Epithelial cell of esophagus (primary cell): Measurements from ENCODE around the gene MEG3.

ENCODE experiments used
- DNase-seq: peaks from one replicate; pipeline ENCODE4 v3.0.0; 2010; ENCODE audit warnings: low read depth
- H3K4me3 ChIP-seq: 2 replicates; pipeline ENCODE4 v1.5.1; 2011; ENCODE audit warnings: mild to moderate bottlenecking, low read length, control low read depth
- TF ChIP-seq, protein P1 (sequence below): IDR thresholded peaks from 2 replicates; pipeline ENCODE4 v1.5.1; 2011; ENCODE audit warnings: low read depth, mild to moderate bottlenecking, low read length, control low read depth, inconsistent platforms; ENCODE audit not compliant: insufficient read depth; ENCODE audit errors: missing control alignments

The MEG3 gene

DNA sequence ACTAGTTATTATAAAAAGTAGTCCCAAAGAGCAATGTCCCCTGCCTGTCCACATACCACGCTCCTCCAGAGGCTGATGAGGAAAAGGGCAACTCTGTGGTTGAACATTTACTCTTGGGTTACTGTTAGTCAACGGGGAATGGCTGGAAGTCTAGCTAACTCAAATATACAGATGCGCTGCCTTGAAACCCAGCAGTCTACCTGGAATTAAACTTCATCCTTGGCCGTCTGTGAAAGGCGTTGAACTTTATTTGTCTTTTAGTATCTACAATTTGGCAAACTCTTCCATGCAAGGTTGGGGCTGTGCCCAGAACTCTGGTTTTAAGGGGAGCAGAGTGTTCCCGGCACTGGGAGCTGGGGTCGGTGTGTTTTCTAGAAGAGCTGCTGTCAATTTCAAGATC, 3.9 kb upstream of the MEG3 start:
- H3K4me3 ChIP-seq, result no peak overlapping the region
- TF ChIP-seq, protein P1, sequence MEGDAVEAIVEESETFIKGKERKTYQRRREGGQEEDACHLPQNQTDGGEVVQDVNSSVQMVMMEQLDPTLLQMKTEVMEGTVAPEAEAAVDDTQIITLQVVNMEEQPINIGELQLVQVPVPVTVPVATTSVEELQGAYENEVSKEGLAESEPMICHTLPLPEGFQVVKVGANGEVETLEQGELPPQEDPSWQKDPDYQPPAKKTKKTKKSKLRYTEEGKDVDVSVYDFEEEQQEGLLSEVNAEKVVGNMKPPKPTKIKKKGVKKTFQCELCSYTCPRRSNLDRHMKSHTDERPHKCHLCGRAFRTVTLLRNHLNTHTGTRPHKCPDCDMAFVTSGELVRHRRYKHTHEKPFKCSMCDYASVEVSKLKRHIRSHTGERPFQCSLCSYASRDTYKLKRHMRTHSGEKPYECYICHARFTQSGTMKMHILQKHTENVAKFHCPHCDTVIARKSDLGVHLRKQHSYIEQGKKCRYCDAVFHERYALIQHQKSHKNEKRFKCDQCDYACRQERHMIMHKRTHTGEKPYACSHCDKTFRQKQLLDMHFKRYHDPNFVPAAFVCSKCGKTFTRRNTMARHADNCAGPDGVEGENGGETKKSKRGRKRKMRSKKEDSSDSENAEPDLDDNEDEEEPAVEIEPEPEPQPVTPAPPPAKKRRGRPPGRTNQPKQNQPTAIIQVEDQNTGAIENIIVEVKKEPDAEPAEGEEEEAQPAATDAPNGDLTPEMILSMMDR, result no peak
- DNase-seq, result no peak

DNA sequence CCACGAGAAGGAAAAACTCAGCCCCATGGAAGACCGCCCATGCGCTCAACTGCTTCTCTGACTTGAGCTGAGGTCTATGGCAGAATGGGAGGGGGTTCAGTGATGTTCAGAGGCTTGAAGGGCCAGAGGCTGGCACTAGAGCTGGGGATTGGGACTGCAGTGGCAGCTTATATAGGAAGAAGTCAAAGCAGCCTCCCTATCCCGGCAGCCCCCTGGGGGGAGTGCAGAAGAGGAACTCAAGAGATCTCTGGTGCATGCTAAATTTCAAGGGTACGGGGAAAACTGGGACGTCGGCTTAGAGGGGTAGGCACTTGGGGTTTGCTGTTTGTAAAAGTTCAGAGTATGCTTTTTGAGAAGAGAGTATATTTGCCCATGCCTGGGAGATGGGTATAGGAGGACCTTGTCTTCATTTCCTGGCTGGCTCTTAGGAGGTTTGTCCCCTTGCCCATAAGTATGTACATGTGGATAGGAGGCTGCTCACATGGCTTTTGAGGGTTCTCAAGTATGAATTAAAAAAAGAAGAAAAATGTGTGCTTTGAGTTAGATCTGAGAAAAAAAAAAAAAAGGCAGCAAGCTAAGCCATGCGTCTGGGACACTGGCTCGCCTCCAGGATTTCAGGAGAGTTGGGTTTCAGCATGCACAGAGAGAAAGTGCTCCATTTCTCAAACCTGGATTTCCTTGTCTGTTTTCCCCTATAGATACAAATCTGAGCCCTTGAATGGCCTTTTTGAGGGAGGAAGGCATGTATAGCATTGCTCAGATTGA, 3.2 kb upstream of the MEG3 start:
- no peak overlapping the region for H3K4me3 ChIP-seq
- TF ChIP-seq, protein P1, result no peak
- no peak for DNase-seq

DNA sequence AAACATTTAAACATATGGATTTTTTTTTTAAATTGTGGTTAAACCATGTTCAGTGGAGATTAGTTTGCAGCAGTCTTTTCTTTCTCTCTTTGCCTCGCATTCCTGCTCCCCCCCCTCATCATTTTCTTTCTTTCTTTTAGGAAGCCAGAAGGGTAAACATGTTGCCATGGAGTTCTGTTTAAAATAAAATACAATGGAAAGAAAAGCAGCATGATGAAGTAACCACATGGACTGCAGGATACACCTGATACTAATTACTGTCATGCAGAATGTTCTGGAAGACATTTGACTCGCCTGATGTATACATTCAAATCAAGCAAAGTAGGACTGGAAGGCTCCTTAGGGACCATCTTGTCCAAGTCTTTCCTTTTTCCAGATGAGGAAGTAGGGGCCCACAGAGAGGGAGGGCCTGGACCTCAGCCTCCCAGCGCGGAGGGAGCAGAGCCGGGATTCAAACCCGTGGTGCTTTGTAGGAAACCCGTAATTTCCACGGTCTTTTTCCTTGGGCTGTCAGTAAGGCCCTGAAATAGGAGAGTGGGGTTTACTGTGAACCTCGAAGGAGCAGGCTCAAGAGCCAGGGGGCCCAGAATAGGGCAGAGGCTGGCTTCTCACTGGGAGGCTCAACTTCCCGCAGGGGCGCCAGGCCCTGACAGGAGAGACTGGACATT, 2.4 kb upstream of the MEG3 start:
- H3K4me3 ChIP-seq, result no peak overlapping the region
- DNase-seq, result no peak
- TF ChIP-seq, protein P1, result no peak

DNA sequence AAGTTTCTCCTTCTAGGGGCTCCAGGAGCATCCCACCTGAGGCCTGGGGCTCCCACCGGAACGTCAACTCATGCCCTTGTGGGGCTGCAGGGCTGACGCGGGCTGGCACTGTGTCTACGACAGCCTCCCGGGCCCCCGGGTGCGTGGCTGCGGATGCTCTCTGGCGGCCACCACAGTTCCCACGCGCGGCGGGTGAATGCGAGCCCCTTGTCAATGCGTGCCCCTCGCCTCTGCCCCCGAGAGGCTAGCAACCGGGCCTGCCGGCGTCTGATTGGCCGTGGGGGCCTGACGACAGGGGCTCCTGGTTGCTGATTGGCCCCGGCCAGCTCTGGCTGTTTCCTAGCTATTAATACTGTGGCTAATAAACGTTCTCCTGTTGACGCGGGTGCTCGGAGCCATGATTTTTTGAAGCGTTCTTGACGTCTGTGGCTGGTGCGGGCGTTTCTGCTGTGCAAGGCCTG, 1.8 kb upstream of the MEG3 start:
- DNase-seq, result peak; percentile 10
- no peak overlapping the region for H3K4me3 ChIP-seq
- TF ChIP-seq, protein P1, result no peak

DNA sequence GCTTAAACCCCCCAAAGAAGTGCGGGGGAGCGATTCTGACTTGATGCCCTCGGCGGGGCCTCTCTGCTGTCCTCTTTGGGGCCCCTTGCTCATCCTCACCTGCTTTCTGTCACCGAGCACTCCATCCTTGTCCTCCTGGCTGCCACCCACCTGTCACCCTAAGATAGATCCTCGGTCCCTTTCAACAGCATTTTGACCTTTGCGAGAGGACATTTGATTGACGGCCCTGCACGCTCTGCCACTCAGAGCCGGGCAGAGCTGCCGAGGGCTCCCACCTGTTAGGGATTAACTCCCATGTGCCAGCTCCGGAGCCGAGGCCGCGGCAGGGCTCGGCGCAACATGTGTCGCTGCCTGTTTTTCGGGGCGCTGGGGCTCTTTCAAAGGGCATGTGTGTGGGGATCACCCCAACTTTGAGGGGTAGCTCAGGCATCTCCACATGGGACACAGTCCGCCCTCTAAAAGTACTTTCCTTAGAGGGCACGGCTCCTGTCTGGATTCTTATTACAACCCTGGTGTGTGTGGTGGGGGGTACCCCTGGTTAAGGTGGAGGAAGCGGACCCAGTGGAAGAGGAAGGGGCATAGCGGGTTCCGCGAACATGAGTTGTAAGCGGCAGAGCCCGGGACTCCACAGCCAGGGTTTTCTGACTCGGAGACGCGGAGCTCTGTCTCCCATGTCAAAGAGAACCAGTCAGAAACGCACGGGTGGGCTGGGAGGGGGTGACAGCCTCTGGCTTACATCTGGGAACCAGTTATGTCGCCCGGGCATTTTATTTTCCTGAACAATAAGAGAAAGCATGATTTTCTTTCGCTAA, 811 bp upstream of the MEG3 start:
- H3K4me3 ChIP-seq, result no peak overlapping the region
- TF ChIP-seq, protein P1, result no peak
- DNase-seq, result no peak

DNA sequence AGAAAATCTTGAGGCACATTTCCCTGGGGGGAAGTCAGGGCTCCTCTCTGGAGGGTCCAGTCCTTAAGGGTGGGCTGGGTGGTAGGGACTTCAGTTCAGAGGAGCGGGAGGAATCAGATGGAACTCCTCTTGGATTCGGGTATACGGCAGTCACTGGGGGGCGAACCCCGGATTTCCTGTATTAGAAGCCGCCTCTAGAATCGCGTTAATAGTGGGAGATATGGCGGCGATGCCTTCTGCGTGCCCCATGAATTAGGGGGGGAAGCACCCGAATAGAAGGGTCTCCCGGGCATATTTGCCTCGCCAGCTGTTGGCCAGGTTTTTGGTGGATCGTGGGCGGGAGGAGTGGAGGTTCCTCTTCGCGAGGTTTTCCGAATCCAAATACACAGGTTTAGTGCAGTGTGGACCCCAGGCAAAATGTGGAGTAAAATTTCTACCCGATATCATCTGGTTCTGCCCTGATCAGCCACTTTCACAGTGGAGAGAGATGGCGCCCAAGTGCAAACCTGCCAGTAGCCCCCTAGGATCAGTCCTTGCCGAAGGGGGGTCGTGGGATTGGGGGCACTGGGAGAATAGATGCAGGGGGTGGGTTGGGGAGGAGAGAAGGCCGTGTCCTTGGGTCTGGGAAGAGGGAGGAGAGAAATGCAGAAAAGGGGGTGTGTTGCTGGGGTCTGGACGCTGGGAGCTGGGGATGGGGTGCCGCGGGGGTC, 628 bp downstream of the MEG3 start:
- peak overlapping the region; percentile 44 for H3K4me3 ChIP-seq
- TF ChIP-seq, protein P1, result no peak

More for the DNA sequence above, 628 bp downstream of the MEG3 start:
- no peak for DNase-seq
